Lower leg skin (tissue), 3 donors: Measurements from ENCODE around the gene OXNAD1.

ENCODE experiments used
- CTCF ChIP-seq, 3 donors: fragments of 450-650 bp; IDR thresholded peaks; one replicate each; pipeline ENCODE4 v1.5.1; 2016; ENCODE audit warnings: antibody characterized with exemption in 3 of 3, mild to moderate bottlenecking in 3 of 3, moderate library complexity in 2 of 3
- POLR2A ChIP-seq, 2 donors: fragments of 450-650 bp; IDR thresholded peaks; one replicate each; pipeline ENCODE4 v1.6.1; 2016 to 2017; ENCODE audit warnings: antibody characterized with exemption in 2 of 2, mild to moderate bottlenecking in 1 of 2, moderate library complexity in 1 of 2

GRCh38 chr3:16328124-16328523, 63.1 kb downstream of the OXNAD1 start:
- TF ChIP-seq POLR2A (IDR thresholded peaks at IDR 0.05) = no peak
- no peak for TF ChIP-seq CTCF (IDR thresholded peaks at IDR 0.05)
